T47D (cell line): ENCODE data around the gene ZNF341.

Source experiments
- DNase-seq, 2 experiments: peaks; one replicate each; pipeline versions ENCODE4 v3.0.0 to v3.0.0-alpha.2; 2011 to 2012; ENCODE audit warnings: low read depth in 1 of 2, low spot score in 1 of 2
- JUND ChIP-seq: IDR thresholded peaks from 2 replicates; pipeline ENCODE4 v1.6.1; 2012; ENCODE audit warnings: low read depth
- in situ Hi-C: cut with HindIII; loops from 2 replicates; pipeline ENCODE4 v1.10.0; 2016; ENCODE audit warnings: low sequenced_read_pairs, low pct_unique_long_range_greater_than_20kb

ZNF341 gene

DNA sequence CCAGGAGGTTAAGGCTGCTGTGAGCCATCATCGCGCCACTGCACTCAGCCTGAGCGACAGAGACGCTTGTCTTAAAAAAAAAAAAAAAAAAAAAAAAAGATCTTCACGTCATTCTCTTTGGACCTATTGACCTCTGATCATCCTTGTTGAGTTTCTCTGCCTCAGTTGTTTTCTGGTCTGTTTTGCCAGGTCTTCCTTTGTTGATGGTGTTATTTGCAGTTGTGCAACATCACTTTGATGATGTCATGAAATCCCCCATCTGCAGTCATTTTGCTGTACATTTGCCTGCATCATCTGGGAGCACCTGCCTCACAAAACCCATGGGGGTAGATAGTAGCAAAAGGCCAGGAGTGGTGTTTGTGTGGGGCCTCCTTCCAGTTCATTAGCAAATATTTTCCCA is 40.1 kb downstream of the ZNF341 start:
- DNase-seq: no peak
- TF ChIP-seq JUND: no peak
- in situ Hi-C loops: no loop called here

DNA sequence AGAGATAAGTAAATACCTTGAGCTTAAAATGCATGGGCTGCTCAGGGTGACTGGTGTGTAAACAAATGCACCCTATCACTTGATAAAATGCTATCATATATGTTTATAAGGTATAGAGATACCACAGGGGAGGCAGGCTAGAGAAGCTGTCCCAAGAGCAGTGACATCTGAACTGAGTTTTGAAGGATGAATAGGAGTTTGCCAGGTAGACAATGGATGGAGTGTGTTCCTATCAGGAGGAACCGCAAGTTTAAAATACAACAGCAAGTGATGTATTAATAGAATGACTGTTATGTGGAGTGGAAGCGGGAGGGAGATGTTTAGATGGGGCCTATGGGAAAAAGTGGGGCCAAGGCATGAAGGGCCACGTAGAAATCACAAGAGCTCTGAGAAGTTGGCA is 40.6 kb downstream of the ZNF341 start:
- no peak for DNase-seq
- TF ChIP-seq JUND: no peak
- in situ Hi-C loops: no loop called here

DNA sequence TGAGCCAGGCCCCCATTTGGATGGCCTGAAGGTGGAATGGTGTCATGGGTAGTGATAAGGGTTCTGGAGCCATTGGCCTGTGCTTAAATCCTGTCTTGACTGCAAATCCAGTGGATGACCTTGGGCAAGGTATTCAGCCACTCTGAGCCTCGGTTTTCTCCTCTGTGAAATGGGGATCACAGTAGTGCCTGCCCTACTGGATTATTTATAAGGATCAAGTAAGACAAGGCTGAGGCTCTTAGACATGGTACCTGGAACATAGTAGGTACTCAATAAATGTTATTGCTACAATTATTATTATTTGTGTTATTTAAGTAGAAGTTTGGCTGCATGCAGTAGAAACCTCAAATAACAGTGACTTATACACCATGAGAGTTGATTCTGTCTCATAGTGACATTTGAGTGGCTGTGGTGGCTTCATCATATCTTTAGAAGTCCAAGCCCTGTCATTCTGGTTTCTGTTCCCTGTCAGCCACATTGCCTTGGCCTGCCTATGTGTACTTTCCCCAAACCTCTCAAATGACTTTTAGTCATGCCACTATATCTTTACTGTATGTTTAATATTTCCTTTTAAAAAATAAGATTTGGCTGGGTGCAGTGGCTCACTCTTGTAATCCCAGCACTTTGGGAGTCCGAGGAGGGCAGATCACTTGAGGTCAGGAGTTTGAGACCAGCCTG is 41.8 kb downstream of the ZNF341 start:
- TF ChIP-seq JUND: no peak
- in situ Hi-C loops: no loop called here
- DNase-seq: no peak

DNA sequence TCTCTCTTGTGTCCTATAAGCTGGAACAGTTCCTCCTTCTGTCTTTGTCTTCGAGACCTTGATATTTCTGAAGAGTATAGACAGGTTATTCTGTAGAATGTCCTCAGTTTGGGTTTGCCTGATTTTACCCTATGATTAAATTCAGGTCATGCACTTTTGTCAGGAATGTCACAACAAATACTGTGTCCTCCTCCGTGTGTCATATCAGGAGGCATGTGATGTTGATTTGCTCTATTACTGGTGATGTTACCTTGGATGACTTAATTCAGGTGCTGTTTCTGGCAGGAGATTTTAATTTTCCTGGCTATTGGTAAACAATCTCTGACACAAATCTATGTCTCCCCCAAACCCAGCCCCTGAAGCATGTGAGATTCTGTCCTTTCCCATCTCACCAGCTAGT is 46.0 kb downstream of the ZNF341 start:
- TF ChIP-seq JUND: no peak
- in situ Hi-C loops: no loop called here
- DNase-seq: no peak

DNA sequence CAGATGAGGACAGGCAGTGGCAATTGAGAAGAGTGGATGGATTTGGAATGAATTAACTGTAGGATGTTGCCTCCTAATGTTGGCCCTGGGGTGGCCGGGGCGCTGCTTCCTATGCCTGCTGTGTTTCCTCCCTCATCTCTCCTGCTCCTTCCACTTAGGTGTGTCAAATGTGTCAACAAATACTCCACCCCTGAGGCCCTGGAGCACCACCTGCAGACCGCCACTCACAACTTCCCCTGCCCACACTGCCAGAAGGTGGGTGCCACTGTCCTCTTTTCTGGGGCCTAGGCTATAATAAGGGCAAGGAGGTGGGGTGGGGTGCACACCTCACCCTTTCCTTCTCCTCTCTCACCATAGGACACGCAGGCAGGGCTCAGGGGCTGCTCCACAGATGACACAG is 49.3 kb downstream of the ZNF341 start:
- DNase-seq: no peak
- no peak for TF ChIP-seq JUND
- in situ Hi-C loops: no loop called here

DNA sequence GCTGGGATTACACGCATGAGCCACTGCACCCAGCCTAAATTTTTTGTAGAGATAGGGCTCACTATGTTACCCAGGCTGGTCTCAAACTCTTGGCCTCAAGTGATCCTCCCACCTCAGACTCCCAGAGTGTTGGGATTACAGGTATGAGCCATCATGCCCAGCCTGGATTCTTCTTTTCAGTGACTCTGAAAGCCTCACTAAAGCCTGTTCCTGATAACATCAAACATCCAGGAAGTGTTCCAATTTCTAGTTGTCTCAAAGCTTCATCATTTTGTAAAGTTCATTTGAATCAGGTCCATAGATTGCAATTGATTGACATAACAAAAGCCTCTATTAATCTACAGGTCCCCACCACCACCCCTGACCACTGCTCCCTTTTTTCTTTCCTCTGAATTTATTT is 50.1 kb downstream of the ZNF341 start:
- peak in 1 of 2 experiments; percentile 67 for DNase-seq
- in situ Hi-C loops: no loop called here
- no peak for TF ChIP-seq JUND

GRCh38 chr20:33783256-33783655 is 51.5 kb downstream of the ZNF341 start:
- TF ChIP-seq JUND: no peak
- DNase-seq: no peak
- in situ Hi-C loops: no loop called here

GRCh38 chr20:33783818-33784217 is 52.0 kb downstream of the ZNF341 start:
- TF ChIP-seq JUND: no peak
- DNase-seq: no peak
- in situ Hi-C loops: no loop called here

GRCh38 chr20:33784225-33784624 is 52.4 kb downstream of the ZNF341 start:
- TF ChIP-seq JUND: no peak
- in situ Hi-C loops: no loop called here
- no peak for DNase-seq

DNA sequence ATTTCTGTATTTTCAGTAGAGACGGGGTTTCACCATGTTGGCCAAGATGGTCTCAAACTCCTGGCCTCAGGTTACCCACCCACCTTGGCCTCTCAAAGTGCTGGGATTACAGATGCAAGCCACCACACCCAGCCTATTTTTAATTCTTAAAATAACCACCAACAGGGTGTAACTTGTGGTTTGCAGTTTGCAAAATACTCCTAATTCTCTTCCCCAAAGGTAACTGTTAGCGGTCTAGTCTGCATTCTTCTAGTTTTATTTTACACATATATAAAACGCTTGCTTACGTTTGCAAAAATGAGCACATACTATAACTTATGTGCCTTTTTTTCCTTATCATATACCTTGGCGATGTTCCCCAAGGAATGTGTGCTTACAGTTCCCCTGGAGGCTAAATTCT is 53.7 kb downstream of the ZNF341 start:
- in situ Hi-C loops: no loop called here
- no peak for DNase-seq
- no peak for TF ChIP-seq JUND

GRCh38 chr20:33787253-33787891 is 55.6 kb downstream of the ZNF341 start:
- no peak for TF ChIP-seq JUND
- no peak for DNase-seq
- in situ Hi-C loops: no loop called here

DNA sequence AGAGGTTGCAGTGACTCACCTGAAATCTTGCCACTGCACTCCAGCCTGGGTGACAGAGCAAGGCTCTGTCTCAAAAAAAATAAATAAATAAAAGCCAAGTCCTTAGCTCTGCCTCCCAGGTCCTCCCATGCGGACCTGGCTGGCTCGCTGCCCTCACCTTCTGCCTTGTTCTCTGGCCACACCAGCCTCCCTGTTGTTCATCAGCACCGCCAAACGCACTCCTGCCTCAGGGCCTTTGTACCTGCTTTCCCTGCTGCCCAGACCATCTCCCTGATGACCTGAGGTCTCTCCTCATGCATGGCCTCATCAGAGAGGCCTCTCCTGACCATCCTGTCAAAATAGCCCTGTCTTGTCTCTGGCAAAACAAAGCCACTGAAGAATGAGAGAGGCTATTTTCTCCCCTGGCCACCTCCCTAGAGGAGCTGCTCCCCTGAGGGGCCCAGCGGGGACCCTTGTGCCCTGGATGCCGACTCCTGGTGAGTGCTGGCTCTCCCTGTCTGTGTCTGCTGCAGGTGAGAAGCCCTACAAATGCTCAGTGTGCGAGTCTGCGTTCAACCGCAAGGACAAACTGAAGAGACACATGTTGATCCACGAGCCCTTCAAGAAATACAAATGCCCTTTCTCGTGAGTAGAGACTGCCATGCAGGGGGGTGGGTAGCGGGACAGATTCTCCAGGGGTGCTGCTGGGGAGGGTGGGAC is 56.7 kb downstream of the ZNF341 start:
- TF ChIP-seq JUND: no peak
- no peak for DNase-seq
- in situ Hi-C loops: no loop called here

DNA sequence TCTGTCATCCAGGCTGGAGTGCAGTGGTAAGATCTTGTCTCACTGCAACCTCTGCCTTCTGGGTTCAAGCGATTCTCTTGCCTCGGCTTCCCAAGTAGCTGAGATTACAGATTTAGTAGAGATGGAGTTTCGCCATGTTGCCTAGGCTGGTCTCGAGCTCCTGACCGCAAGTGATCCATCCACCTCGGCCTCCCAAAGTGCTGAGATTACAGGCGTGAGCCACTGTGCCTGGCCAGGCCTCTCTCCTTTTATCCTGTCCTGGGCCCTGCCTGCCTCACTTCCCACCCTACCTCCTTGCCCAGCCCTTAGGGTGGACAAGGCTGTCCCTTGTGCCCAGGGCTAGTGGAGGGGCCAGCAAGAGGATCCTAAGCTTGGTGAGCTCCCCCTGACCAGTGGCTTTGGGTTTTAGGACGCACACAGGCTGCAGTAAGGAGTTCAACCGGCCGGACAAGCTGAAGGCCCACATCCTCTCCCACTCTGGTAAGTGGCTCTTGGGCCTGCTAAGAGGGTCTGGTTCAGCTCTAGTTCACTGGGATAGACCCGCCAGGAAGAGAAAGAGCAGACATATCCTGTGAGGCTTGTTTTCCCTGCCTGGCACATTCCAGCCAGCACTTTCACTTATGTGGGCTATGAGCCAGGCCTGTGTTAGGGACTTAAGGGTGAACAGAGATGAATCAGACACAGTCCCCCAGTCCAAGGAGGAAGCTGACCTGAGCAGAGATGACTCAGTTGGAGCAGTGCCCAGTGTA is 57.5 kb downstream of the ZNF341 start:
- peak; percentile 70 to 85 for DNase-seq
- in situ Hi-C loops: no loop called here
- no peak for TF ChIP-seq JUND
